Measurements from ENCODE around the gene TCEA2.
"Not testable (repeated sequence)": the region's sequence is repeated elsewhere in the genome, so short reads cannot be mapped to it uniquely, and the experiment has no call there.

The TCEA2 gene

DNA sequence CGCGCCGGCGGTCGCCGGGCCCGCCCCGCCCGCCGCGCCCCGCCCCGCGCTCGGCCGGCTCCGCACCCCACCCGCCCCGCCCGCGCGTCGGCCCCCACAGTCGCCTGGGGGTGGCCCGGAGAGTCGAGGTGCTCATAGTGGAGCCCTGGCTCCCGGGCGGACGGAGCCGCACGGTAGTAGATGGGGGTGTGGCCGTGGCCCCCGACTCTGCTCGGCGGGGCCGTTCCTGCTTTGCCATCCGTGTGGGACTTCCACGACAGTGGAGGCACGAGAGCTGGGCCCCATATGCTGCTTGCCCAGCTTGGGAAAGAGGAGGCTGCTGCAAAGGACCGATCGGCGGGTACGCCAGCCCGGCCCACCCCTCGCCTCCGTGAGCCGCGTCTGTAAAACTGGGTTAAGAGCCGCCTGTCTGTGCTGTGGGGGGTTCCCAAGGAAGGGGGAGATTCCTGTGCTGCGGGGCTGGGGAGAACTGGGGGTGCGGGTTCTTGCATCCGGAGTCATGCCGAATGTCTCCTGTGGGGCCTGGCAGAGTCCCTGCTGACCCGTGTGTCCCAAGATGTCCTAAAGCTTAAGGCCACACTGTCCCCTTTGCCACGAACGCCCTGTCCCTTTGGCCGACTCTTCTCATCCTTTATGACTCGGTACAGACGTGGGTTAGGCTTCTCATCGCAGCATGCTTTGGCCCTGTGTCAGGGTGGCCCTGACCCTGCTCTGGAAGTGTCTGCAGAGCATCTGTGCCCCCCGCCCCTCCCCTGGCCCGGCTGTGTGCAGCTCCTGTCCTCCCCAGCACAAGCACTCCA is 17.2 kb downstream of the TCEA2 start, which contains the start of gene OPRL1:
OPRL1 (plus strand) TSS at position 70 of the 800 bp plus-strand sequence. CDS start 12,639 bp downstream, outside the sequence.
- no peak for DNase-seq

- DNase-seq, result no peak
Observed at GRCh38 chr20:64080813-64081623, 18.0 kb downstream of the TCEA2 start.

GRCh38 chr20:64081624-64081964 is 18.6 kb downstream of the TCEA2 start:
- DNase-seq, result no peak

DNA sequence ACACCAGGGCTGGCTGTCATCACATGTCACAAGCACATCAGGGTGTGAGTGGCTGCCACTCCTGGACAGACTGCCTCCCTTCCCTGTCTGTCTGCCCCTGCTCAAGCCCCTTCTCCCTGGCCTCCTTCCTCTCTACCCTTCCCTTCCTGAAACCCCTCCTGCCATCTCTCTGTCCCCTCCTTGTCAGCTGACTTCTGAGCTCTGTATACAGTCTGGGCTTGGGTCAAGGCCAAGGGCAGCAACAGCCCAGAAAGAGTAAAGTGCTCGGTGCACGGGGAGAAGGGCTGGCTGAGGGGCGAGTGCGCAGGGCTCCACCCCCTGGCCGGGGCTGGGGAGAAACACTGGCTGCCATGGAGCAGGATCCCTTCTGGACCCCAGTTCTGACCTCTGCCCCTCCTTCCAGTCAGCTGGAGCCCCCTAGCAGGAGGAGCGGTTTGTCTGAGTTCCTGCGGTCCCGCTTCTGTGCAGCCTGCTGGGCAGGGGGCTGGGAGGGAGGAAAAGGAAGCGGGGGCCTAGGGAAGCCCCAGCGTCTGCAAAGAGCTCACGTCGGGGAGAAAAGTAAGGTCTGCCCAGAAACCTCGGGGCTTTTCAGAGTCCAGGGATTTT is 19.2 kb downstream of the TCEA2 start:
- no peak for DNase-seq

DNA sequence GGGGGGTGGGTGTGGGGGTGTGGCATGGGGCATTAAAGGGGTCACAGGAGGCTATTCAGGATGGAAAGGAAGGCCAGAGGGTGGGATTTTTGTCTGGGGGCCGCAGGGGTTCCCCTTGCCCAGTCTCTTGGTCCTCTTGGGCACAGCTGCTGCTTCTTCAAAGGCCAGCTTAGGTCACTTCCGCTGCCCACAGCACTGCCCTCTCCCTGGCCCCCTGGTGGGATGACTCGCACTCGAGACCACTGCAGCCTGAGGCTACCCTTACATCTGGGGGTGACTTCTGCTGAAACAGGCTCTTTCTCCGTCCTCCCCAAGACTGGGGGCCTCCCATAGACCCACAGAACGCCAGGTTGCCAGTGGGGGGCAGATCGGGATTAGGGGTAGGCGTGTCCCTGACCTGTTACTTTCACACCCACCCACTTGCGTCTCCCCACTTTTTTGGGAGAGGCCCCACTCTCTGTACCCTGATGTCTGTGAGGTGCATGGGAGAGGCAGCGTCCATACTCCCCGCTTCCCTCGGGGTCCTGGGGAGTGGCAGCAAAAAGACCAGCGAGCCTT is 19.9 kb downstream of the TCEA2 start:
- no peak for DNase-seq

- peak; percentile 83 for DNase-seq
Observed at GRCh38 chr20:64083378-64083803, 20.4 kb downstream of the TCEA2 start.

DNA sequence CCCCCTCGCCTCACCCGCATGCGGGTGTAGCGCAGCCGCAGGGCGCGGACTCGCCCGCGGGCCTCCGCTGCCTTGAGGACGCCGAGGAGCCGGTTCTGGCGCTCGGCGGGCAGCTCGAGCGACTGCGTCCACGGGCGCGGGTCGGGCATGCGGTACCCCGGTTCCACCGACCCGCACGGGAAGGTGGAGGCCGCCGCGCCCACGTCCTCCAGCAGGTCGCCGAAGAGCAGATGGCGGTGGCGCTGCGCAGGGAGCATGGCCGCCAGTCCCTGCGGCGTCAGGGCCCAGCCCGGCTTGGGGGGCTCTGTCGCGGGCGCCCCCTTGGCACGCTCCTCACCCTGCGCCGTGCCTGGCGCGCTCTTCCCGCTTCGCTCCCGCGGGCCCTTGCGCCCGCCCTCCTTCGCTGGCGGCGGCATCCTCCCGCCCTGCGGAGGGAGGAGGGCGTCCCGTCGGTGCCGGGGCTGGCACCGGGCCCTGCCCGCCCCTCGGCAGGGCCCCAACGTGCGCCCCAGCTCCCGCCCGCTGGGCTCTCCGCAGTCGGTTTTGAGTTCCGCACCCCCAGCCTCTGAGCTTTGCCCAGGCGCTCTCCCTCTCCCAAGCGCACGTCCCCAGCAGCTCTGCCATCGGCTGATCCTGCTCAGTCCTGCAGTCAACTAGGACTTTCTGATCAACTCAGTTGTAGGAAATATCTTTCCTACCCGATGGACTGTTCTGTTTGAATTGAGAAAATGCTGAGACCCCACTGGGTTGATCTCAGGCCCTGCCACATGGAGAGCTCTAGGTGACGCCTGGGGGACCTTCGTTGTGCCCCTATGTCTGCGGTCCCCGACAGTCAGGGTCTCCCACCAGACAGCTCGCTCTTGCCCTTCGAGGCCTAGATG is 21.0 kb downstream of the TCEA2 start, which contains the start of gene LKAAEAR1:
LKAAEAR1 (minus strand) TSS at position 595 of the 881 bp plus-strand sequence; CDS start at position 416, 179 bp downstream.
- DNase-seq, result peak; percentile 23

DNA sequence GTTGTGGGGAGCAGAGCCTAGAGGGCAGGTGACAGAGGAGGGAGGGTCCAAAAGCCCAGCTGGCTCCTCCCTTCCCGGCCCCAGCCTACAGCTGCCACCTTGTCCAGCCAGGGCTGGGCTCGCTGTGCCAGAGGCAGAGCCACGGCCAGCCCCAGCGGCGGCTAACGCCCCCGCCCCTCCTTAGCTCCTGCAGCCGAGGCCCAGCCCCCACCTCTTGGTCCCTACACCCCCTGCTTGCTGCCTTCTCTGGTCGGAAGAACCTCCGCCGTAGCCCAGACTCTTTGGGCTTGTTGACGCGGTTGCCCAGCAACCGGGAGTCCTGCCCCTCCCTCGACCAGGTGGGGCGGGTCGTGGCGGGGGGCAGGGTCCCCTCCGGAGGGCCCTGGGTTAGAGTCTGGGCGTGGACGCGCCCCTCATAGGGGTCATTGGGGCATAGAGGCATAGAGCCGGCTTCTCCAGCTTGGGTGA is 21.7 kb downstream of the TCEA2 start:
- no peak for DNase-seq

DNA sequence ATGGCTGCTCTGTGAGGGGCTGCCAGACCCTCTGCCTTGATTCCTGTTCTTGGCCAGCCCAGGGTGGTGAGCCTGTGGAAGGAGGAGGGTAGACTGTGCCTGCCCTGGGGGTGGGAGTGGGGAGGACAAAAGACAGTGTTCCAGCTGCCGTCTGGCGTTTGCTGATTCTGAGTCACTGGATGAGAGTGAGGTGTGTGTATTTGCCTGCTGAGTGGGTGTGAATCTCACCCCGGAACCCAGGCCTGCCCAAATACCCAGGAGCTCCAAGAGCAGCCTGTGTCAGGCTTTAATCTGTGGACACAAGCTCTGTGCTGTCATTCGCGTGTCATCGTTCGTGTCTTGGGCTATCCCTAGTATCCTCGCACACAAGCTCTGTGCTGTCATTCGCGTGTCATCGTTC is 23.8 kb downstream of the TCEA2 start:
- no peak for DNase-seq

DNA sequence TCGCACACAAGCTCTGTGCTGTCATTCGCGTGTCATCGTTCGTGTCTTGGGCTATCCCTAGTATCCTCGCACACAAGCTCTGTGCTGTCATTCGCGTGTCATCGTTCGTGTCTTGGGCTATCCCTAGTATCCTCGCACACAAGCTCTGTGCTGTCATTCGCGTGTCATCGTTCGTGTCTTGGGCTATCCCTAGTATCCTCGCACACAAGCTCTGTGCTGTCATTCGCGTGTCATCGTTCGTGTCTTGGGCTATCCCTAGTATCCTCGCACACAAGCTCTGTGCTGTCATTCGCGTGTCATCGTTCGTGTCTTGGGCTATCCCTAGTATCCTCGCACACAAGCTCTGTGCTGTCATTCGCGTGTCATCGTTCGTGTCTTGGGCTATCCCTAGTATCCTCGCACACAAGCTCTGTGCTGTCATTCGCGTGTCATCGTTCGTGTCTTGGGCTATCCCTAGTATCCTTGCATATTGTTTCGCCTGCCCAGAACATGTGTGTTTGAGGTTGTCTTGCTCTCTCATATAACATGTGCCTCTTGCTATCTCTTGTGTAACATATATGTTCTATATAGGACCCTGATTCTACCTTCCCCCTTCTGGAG is 24.3 kb downstream of the TCEA2 start:
- not testable (repeated sequence) for DNase-seq

- not testable (repeated sequence) for DNase-seq
Observed at GRCh38 chr20:64088586-64088985, 25.6 kb downstream of the TCEA2 start.

GRCh38 chr20:64090165-64090564 is 27.2 kb downstream of the TCEA2 start:
- no peak for DNase-seq

GRCh38 chr20:64091340-64091739 is 28.3 kb downstream of the TCEA2 start:
- DNase-seq, result no peak

DNA sequence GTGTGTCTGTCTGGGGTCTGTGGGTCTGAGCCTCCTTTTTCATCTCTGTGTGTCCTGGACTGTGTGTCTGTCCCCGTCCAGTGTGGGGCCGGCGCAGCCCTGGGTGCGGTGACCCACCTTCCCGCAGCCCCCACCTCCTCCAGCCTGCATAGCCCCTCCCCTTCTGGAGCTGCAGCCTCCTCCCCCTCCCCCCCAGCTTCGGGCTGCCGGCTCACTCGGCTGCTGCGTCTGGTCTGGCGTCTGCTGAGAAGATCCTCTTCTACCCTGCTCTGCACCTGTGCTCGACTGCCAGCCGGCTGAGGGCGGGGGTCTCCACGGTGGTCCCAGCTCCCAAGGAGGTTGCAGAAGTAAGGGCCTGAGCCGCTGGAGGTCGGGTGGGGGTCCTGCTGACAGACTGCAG is 28.8 kb downstream of the TCEA2 start:
- no peak for DNase-seq

- no peak for DNase-seq
Observed at GRCh38 chr20:64092258-64093012, 29.4 kb downstream of the TCEA2 start.

GRCh38 chr20:64093013-64093503 is 30.1 kb downstream of the TCEA2 start:
- DNase-seq, result no peak

DNA sequence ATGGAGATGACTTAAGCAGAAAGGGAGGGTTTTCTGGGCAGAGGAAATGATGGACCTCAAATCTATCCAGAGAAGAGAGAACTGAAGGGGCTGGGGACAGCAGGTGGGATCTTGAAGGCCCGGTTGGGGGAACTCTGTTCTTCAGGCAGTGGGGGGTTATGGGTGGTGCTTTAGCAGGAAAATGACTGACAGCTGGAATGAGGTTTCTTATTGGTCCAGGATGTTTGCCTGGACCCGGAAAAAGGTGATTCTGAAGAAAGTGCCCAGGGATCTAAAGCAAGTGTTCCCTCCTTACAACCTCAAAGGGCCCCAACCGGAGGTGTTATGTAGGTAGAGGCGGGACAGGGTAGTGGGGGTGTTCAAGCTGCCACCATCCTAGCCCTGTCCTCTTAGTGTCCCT is 32.5 kb downstream of the TCEA2 start:
- no peak for DNase-seq

GRCh38 chr20:64095927-64096326 is 32.9 kb downstream of the TCEA2 start:
- no peak for DNase-seq

DNA sequence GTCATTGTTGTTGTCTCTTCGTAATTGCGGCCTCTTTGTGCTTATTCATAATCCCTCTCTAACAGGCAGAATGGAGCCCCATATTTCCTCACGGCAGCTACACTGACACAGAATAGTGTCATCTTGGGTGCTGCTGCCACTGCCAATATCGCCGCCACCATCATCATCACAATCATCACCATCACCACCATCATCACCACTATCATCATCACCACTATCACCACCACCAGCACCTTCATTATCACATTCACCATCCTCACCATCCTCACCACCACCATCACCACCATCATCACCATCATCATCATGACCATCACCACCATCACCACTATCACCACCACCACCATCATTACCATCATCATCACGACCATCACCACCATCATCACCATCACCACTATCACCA is 33.5 kb downstream of the TCEA2 start:
- no peak for DNase-seq

GRCh38 chr20:64098471-64099013 is 35.5 kb downstream of the TCEA2 start:
- DNase-seq, result no peak

Measured in CD4-positive, alpha-beta T cell treated with Interleukin-17A for 4 hours (primary cell).